H1 (cell line): ENCODE measurements around the gene SEH1L. TPM values are rescaled to one million over a fixed set of nuclear protein-coding genes. Genes with fewer than 3 reads are reported as not detected.

Experiments used
- CTCF ChIA-PET: fragments of 300-600 bp; sonication (Branson Sonifier 250); formaldehyde crosslinking; loops from one replicate; lab custom pipeline; 2021; ENCODE audit not compliant: partially characterized antibody; lab: Charles Lee
- POLR2A ChIA-PET: fragments of 300-600 bp; sonication (Branson Sonifier 250); formaldehyde crosslinking; loops from one replicate; lab custom pipeline; 2021; ENCODE audit warnings: inconsistent platforms; ENCODE audit not compliant: partially characterized antibody; lab: Charles Lee
- DNase-seq, 2 experiments: peaks; one replicate each; pipeline versions ENCODE4 v3.0.0 to v3.0.0-alpha.2; 2010 to 2022; ENCODE audit warnings: low spot score in 2 of 2, low read depth in 1 of 2, mixed read lengths in 1 of 2
- FAIRE-seq: peaks from 2 replicates; lab custom pipeline; 2011; peaks lifted over from hg19 to GRCh38; lab: Jason Lieb, UNC
- H2AFZ ChIP-seq: 2 replicates; pipeline ENCODE4 v1.8.1; 2012; ENCODE audit warnings: low read length, inconsistent platforms
- H2AK5ac ChIP-seq: 2 replicates; pipeline ENCODE4 v1.6.1; 2013; ENCODE audit warnings: low read depth, low read length
- H2BK120ac ChIP-seq: replicated peaks from 2 replicates; pipeline ENCODE3; 2013; ENCODE audit warnings: low read depth, low read length, inconsistent platforms
- H2BK12ac ChIP-seq: 2 replicates; pipeline ENCODE4 v1.6.1; 2013; ENCODE audit warnings: low read depth, low read length
- H2BK15ac ChIP-seq: 2 replicates; pipeline ENCODE4 v1.6.1; 2013; ENCODE audit warnings: low read length
- H2BK20ac ChIP-seq: 2 replicates; pipeline ENCODE4 v1.6.1; 2013; ENCODE audit warnings: low read length
- H2BK5ac ChIP-seq: 2 replicates; pipeline ENCODE4 v1.6.1; 2013; ENCODE audit warnings: low read depth, low read length
- H3K14ac ChIP-seq: 2 replicates; pipeline ENCODE4 v1.6.1; 2013; ENCODE audit warnings: inconsistent platforms; ENCODE audit not compliant: insufficient read length
- H3K18ac ChIP-seq: 2 replicates; pipeline ENCODE4 v1.6.1; 2013; ENCODE audit warnings: low read length; ENCODE audit errors: extremely low read depth
- H3K23ac ChIP-seq: 2 replicates; pipeline ENCODE4 v1.6.1; 2013; ENCODE audit warnings: inconsistent platforms; ENCODE audit not compliant: insufficient read length
- H3K23me2 ChIP-seq: 2 replicates; pipeline ENCODE4 v1.6.1; 2013; ENCODE audit warnings: low read depth, low read length
- H3K27ac ChIP-seq: 2 replicates; pipeline ENCODE4 v1.6.1; 2011; ENCODE audit warnings: low read depth, low read length, inconsistent platforms
- H3K27me3 ChIP-seq, 4 experiments: replicated peaks in 1 of 4; 1 replicate in 1 of 4; 2 replicates in 3 of 4; pipeline versions ENCODE4 v1.6.1 to v1.8.1; 2011 to 2013; ENCODE audit warnings: low read length in 3 of 4, mild to moderate bottlenecking in 3 of 4, inconsistent platforms in 2 of 4, mixed read lengths in 2 of 4, moderate library complexity in 1 of 4; ENCODE audit not compliant: control insufficient read depth in 3 of 4, insufficient read depth in 3 of 4; ENCODE audit errors: extremely low read depth in 1 of 4
- H3K36me3 ChIP-seq, 4 experiments: 2 replicates each; pipeline versions ENCODE4 v1.6.1 to v1.8.1; 2011 to 2013; ENCODE audit warnings: mild to moderate bottlenecking in 4 of 4, low read length in 3 of 4, moderate library complexity in 2 of 4, control low read depth in 1 of 4, inconsistent platforms in 1 of 4; ENCODE audit not compliant: insufficient read depth in 4 of 4, control insufficient read depth in 2 of 4
- H3K4ac ChIP-seq: replicated peaks from 2 replicates; pipeline ENCODE3; 2013; ENCODE audit warnings: low read length, low read depth, mixed read lengths, inconsistent platforms; ENCODE audit not compliant: insufficient read length
- H3K4me1 ChIP-seq, 4 experiments: replicated peaks in 1 of 4; 1 replicate in 1 of 4; 2 replicates in 3 of 4; pipeline versions ENCODE4 v1.6.1 to v1.8.1; 2011 to 2013; ENCODE audit warnings: low read length in 3 of 4, inconsistent platforms in 2 of 4, mixed read lengths in 1 of 4; ENCODE audit not compliant: insufficient read depth in 4 of 4, control insufficient read depth in 3 of 4
- H3K4me2 ChIP-seq, 2 experiments: 2 replicates each; pipeline versions ENCODE4 v1.6.1 to v1.8.1; 2011 to 2013; ENCODE audit warnings: low read depth in 2 of 2, low read length in 2 of 2, control low read depth in 1 of 2, inconsistent platforms in 1 of 2, mild to moderate bottlenecking in 1 of 2; ENCODE audit not compliant: insufficient read depth in 1 of 2
- H3K4me3 ChIP-seq, 4 experiments: fragments of 200-600, 300-600 bp in 1 of 4; sonication (generic), shearing (Covaris generic), sonication (Bioruptor Twin) in 1 of 4; 2 replicates each; pipeline versions ENCODE4 v1.5.1 to v1.8.1; 2011 to 2016; ENCODE audit warnings: low read length in 4 of 4, low read depth in 3 of 4, control low read depth in 2 of 4, inconsistent platforms in 2 of 4, mild to moderate bottlenecking in 2 of 4, mixed read lengths in 1 of 4, moderate library complexity in 1 of 4; ENCODE audit not compliant: insufficient read depth in 2 of 4; ENCODE audit errors: extremely low read depth in 1 of 4
- H3K56ac ChIP-seq: replicated peaks from 2 replicates; pipeline ENCODE3; 2013; ENCODE audit warnings: low read depth, mild to moderate bottlenecking, mixed read lengths, low read length, inconsistent platforms; ENCODE audit not compliant: insufficient read length
- H3K79me1 ChIP-seq: 2 replicates; pipeline ENCODE4 v1.6.1; 2013; ENCODE audit warnings: low read depth, low read length, control low read depth
- H3K79me2 ChIP-seq, 2 experiments: 2 replicates each; pipeline versions ENCODE4 v1.6.1 to v1.8.1; 2012 to 2013; ENCODE audit warnings: low read length in 2 of 2, mild to moderate bottlenecking in 2 of 2, inconsistent platforms in 1 of 2; ENCODE audit not compliant: insufficient read depth in 2 of 2, control insufficient read depth in 1 of 2
- H3K9ac ChIP-seq, 4 experiments: replicated peaks in 1 of 4; 1 replicate in 1 of 4; 2 replicates in 3 of 4; pipeline versions ENCODE4 v1.6.1 to v1.8.1; 2011 to 2013; ENCODE audit warnings: low read depth in 3 of 4, low read length in 3 of 4, control low read depth in 2 of 4, mild to moderate bottlenecking in 2 of 4, moderate library complexity in 2 of 4, inconsistent platforms in 1 of 4; ENCODE audit errors: extremely low read depth in 1 of 4
- H3K9me3 ChIP-seq, 2 experiments: 2 replicates each; pipeline versions ENCODE4 v1.6.1 to v1.8.1; 2012 to 2013; ENCODE audit warnings: mild to moderate bottlenecking in 2 of 2, moderate library complexity in 2 of 2, control low read depth in 1 of 2, inconsistent platforms in 1 of 2, low read depth in 1 of 2, low read length in 1 of 2, mixed read lengths in 1 of 2; ENCODE audit not compliant: insufficient read depth in 2 of 2
- H4K20me1 ChIP-seq, 2 experiments: replicated peaks in 1 of 2; 2 replicates each; pipeline versions ENCODE3 to v1.8.1; 2011 to 2013; ENCODE audit warnings: inconsistent platforms in 2 of 2, low read length in 2 of 2, mild to moderate bottlenecking in 1 of 2; ENCODE audit not compliant: insufficient read depth in 2 of 2, control insufficient read depth in 1 of 2
- H4K5ac ChIP-seq: 2 replicates; pipeline ENCODE4 v1.6.1; 2013; ENCODE audit warnings: low read length, low read depth, mixed read lengths, inconsistent platforms; ENCODE audit not compliant: insufficient read length
- H4K8ac ChIP-seq: 2 replicates; pipeline ENCODE4 v1.8.0; 2013; ENCODE audit warnings: mild to moderate bottlenecking, moderate library complexity, low read length, inconsistent platforms; ENCODE audit not compliant: insufficient read depth; ENCODE audit errors: extremely low read depth
- H4K91ac ChIP-seq: replicated peaks from 2 replicates; pipeline ENCODE3; 2013; ENCODE audit warnings: low read length, mixed read lengths, inconsistent platforms; ENCODE audit not compliant: insufficient read length
- ASH2L ChIP-seq: fragments of 200-600, 300-600 bp; sonication (generic); IDR thresholded peaks from one replicate; pipeline ENCODE4 v1.7.1; 2017; ENCODE audit warnings: low read length
- FOSL1 ChIP-seq: IDR thresholded peaks from 2 replicates; pipeline ENCODE4 v1.6.1; 2011; ENCODE audit warnings: mild to moderate bottlenecking, low read depth, low read length, moderate library complexity; ENCODE audit not compliant: insufficient read depth
- RNF2 ChIP-seq: fragments of 200-900, 300-1000 bp; sonication (generic); IDR thresholded peaks from 2 replicates; pipeline ENCODE4 v1.7.1; 2016; ENCODE audit warnings: borderline replicate concordance, low read depth, mild to moderate bottlenecking, antibody characterized with exemption, low read length; ENCODE audit not compliant: poor library complexity, severe bottlenecking; ENCODE audit errors: missing control alignments
- SRF ChIP-seq: IDR thresholded peaks from 2 replicates; pipeline ENCODE4 v1.6.1; 2011; ENCODE audit warnings: mild to moderate bottlenecking, low read depth, low read length, moderate library complexity
- TAF1 ChIP-seq: IDR thresholded peaks from 2 replicates; pipeline ENCODE4 v1.6.1; 2011; ENCODE audit warnings: mild to moderate bottlenecking, low read depth, low read length
- WGBS, 2 experiments: shearing (Covaris generic) in 1 of 2; methylation state at CpG; one replicate each; pipeline versions ENCODE4 v1.1.6 to v1.1.7; 2013 to 2015; ENCODE audit warnings: low lambda C conversion rate in 2 of 2, mixed read lengths in 2 of 2, inconsistent platforms in 1 of 2, low coverage in 1 of 2, missing lambda C conversion rate in 1 of 2; ENCODE audit not compliant: insufficient replicate concordance in 2 of 2, insufficient coverage in 1 of 2, insufficient read length in 1 of 2; ENCODE audit errors: extremely low coverage in 1 of 2, missing lambda C conversion rate in 1 of 2; 5-methylcytosine and 5-hydroxymethylcytosine counted together
- polyA plus RNA-seq, 7 experiments: library from polyadenylated mRNA; depleted of rRNA in 3 of 7; stranded (reverse) in 5 of 7; unstranded in 2 of 7; fragments of >200 nt in 5 of 7; fragments of 200-250 nt in 2 of 7; gene quantifications; 1 replicate in 5 of 7; 2 replicates in 1 of 7; 4 replicates in 1 of 7; pipeline versions ENCODE4 v1.2.1 to v1.2.3, GENCODE V29; 2011 to 2013; ENCODE audit warnings: missing spikeins in 2 of 7, mixed read lengths in 2 of 7
- total RNA-seq: library from RNA; stranded (reverse); fragmentation: NEBNext Ultra II Directional; extraction: Animal tissue kit (Norgen Biotek cat#: 25700); gene quantifications from 2 replicates; pipeline ENCODE4 v1.2.1, GENCODE V29; 2021

Gene SEH1L
- total and polyA plus RNA-seq, 2 of the 8 experiments (the other 6 are each of a cell fraction or from before 2014, with no cell fraction given) = 41.7 to 96.7 TPM

GRCh38 chr18:13035249-13035914 lies 87.6 kb downstream of the SEH1L start:
- peaks cover 0 to 2% of the 10 kb centered on the region in 2 experiments for H4K20me1 ChIP-seq
- H2BK5ac ChIP-seq = no peak overlapping the region
- TF ChIP-seq SRF (no peak), ASH2L (no peak), FOSL1 (no peak), RNF2 (no peak), TAF1 (no peak)
- H3K79me1 ChIP-seq = no peaks in the 10 kb centered on the region
- H3K4me1 ChIP-seq = no peaks in the 10 kb centered on the region
- H3K27me3 ChIP-seq = no peaks in the 10 kb centered on the region
- H2AFZ ChIP-seq = no peak overlapping the region
- H4K8ac ChIP-seq = no peak overlapping the region
- no peak overlapping the region for H3K23ac ChIP-seq
- no peaks in the 10 kb centered on the region for H3K23me2 ChIP-seq
- H3K9me3 ChIP-seq = no peaks in the 10 kb centered on the region
- peaks cover 0 to 11% (median 8%) of the 10 kb centered on the region in 4 experiments; a peak in 6 of 8 replicates for H3K36me3 ChIP-seq
- no peak overlapping the region for H2BK15ac ChIP-seq
- H4K91ac ChIP-seq = no peak overlapping the region
- H3K9ac ChIP-seq = no peak overlapping the region
- no peak overlapping the region for H3K4me2 ChIP-seq
- H4K5ac ChIP-seq = no peak overlapping the region
- FAIRE-seq = no peak
- no peak overlapping the region for H2BK12ac ChIP-seq
- H3K56ac ChIP-seq = no peak overlapping the region
- H2BK120ac ChIP-seq = no peak overlapping the region
- 86% methylated on average over 7 of the region's 7 CpGs; no CpG with 5 or more reads in 1 of the 2 experiments for WGBS, 2 experiments
- ChIA-PET POLR2A (no interaction called here), CTCF (no interaction called here)
- H3K18ac ChIP-seq = no peak overlapping the region
- H3K4ac ChIP-seq = no peak overlapping the region
- H3K14ac ChIP-seq = no peak overlapping the region
- H3K27ac ChIP-seq = no peak overlapping the region
- no peak for DNase-seq
- no peaks in the 10 kb centered on the region for H3K79me2 ChIP-seq
- H2AK5ac ChIP-seq = no peak overlapping the region
- no peak overlapping the region for H3K4me3 ChIP-seq
- H2BK20ac ChIP-seq = no peak overlapping the region
